NT2/D1 (cell line): ENCODE results near the gene TCF4.

Experiments
- YY1 ChIP-seq: IDR thresholded peaks from 2 replicates; pipeline ENCODE4 v1.6.1; 2011; ENCODE audit not compliant: insufficient read length, insufficient read depth
- ZNF274 ChIP-seq: IDR thresholded peaks from 2 replicates; pipeline ENCODE4 v1.6.1; 2011; ENCODE audit warnings: mild to moderate bottlenecking, low read depth, low read length

GRCh38 chr18:55265984-55266383 is 322.0 kb downstream of the TCF4 start:
- TF ChIP-seq YY1, result no peak
- TF ChIP-seq ZNF274, result no peak
